Upper lobe of left lung (tissue), 6 donors: ENCODE measurements around the gene ABCD1. TPM values are rescaled to one million over a fixed set of nuclear protein-coding genes. Genes with fewer than 3 reads are reported as not detected.

Experiments
- ATAC-seq, 2 donors: fragments of 200-7000 bp; cut with Tn5 transposase; one replicate each; pipeline ENCODE4 v1.9.1; 2022; ENCODE audit warnings: mild to moderate bottlenecking in 2 of 2, moderate library complexity in 2 of 2; ENCODE audit not compliant: low FRiP score in 2 of 2
- DNase-seq, 2 donors: peaks; one replicate each; pipeline ENCODE4 v3.0.0-alpha.2; 2019 to 2020
- H3K27ac ChIP-seq, 4 donors: fragments of 200-600 bp; sonication (generic); one replicate each; pipeline ENCODE4 v1.5.1; 2016 to 2019
- H3K27me3 ChIP-seq, 4 donors: fragments of 200-600 bp; sonication (generic); one replicate each; pipeline ENCODE4 v1.5.1; 2017 to 2019
- H3K36me3 ChIP-seq, 4 donors: fragments of 200-600 bp; sonication (generic); one replicate each; pipeline ENCODE4 v1.5.1; 2016 to 2019
- H3K4me1 ChIP-seq, 4 donors: fragments of 200-600 bp; sonication (generic); one replicate each; pipeline ENCODE4 v1.5.1; 2018 to 2019
- H3K4me3 ChIP-seq, 4 donors: fragments of 200-600 bp; sonication (generic); one replicate each; pipeline ENCODE4 v1.5.1; 2017 to 2019; ENCODE audit warnings: mild to moderate bottlenecking in 2 of 4, moderate library complexity in 1 of 4
- H3K9me3 ChIP-seq, 4 donors: fragments of 200-600 bp; sonication (generic); one replicate each; pipeline ENCODE4 v1.5.1; 2018 to 2019
- EP300 ChIP-seq, 4 donors: sonication (generic); formaldehyde crosslinking; IDR thresholded peaks; one replicate each; pipeline ENCODE4 v1.5.1; 2017; ENCODE audit warnings: antibody characterized with exemption in 4 of 4, control low read depth in 2 of 4
- POLR2A ChIP-seq, 4 donors: fragments of 450-650 bp; IDR thresholded peaks; one replicate each; pipeline ENCODE4 v1.5.1; 2016 to 2017; ENCODE audit warnings: antibody characterized with exemption in 4 of 4, mild to moderate bottlenecking in 2 of 4
- POLR2AphosphoS5 ChIP-seq, 2 donors: sonication (generic); formaldehyde crosslinking; IDR thresholded peaks; one replicate each; pipeline ENCODE4 v1.5.1; 2017; ENCODE audit warnings: antibody characterized with exemption in 2 of 2
- WGBS, 2 donors: methylation state at CpG; one replicate each; pipeline ENCODE4 v1.1.5; 2017 to 2018; 5-methylcytosine and 5-hydroxymethylcytosine counted together
- total RNA-seq, 6 donors: library from RNA; depleted of rRNA in 4 of 6; stranded (reverse); fragments of >200 nt in 4 of 6; gene quantifications; one replicate each; pipeline versions ENCODE4 v1.1.0 to v1.2.1, GENCODE V29; 2016 to 2021
- TF ChIP-seq, protein P1 (sequence below), 6 experiments: fragments of 450-650 bp in 4 of 6; fragments of 200-600 bp in 2 of 6; sonication (generic) in 2 of 6; IDR thresholded peaks; one replicate each; pipeline ENCODE4 v1.5.1; 2016 to 2019; ENCODE audit warnings: antibody characterized with exemption in 6 of 6
- donor health status: DM: no; HTN: no; CAD: no; lungs with moderate emphysema.
- donor health status: DM: no; HTN: yes; CAD: no; lungs with severe emphysema.

ABCD1 gene
- total RNA-seq, 6 donors from 2014 or later, result 9.8 to 28.1 (median 17.9) TPM

DNA sequence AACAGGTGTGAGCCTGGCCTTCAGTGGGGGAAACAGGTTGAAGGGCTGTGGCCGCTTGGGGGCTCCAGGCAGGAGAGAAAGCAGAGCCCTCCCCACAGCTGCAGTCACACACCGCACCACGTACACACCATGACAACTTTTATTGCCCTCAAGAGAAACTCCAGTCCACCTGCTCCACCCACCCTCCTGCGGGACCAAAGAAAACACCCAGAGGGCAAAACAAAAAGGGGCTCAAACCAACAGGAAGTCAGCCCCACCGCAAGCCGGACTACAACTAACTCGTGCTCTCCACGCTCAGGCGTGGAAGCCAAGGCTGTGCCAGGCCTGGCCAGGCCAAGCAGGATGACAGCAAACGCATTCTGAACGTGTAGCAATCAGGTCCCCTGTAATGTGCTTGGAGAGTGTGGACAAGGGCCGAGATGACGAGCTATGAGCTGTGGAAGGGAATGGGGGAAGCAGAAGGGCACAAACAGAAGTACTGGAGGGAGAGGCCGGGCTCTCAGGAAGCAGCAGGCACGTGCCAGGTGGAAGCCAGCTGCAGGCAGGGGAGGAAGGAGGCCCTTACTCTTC is 24.2 kb upstream of the ABCD1 start:
- DNase-seq (no peak), ATAC-seq (no peak)
- TF ChIP-seq POLR2AphosphoS5 (IDR thresholded peaks at IDR 0.05), result no peak
- no peak for TF ChIP-seq EP300 (IDR thresholded peaks at IDR 0.05)
- TF ChIP-seq, protein P1, sequence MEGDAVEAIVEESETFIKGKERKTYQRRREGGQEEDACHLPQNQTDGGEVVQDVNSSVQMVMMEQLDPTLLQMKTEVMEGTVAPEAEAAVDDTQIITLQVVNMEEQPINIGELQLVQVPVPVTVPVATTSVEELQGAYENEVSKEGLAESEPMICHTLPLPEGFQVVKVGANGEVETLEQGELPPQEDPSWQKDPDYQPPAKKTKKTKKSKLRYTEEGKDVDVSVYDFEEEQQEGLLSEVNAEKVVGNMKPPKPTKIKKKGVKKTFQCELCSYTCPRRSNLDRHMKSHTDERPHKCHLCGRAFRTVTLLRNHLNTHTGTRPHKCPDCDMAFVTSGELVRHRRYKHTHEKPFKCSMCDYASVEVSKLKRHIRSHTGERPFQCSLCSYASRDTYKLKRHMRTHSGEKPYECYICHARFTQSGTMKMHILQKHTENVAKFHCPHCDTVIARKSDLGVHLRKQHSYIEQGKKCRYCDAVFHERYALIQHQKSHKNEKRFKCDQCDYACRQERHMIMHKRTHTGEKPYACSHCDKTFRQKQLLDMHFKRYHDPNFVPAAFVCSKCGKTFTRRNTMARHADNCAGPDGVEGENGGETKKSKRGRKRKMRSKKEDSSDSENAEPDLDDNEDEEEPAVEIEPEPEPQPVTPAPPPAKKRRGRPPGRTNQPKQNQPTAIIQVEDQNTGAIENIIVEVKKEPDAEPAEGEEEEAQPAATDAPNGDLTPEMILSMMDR (IDR thresholded peaks at IDR 0.05), result no peak
- no peak for TF ChIP-seq POLR2A (IDR thresholded peaks at IDR 0.05)
- H3K27ac ChIP-seq, result no peak overlapping the region
- no peak overlapping the region for H3K4me3 ChIP-seq
- H3K27me3 ChIP-seq, result no peaks in the 10 kb centered on the region
- 82 to 87% methylated on average over 8 to 15 of the region's 15 CpGs for WGBS, 2 donors
- no peaks in the 10 kb centered on the region for H3K9me3 ChIP-seq
- H3K36me3 ChIP-seq, result peaks cover 0 to 64% (median 19%) of the 10 kb centered on the region in 4 donors
- H3K4me1 ChIP-seq, result peaks cover 0 to 8% (median 2%) of the 10 kb centered on the region in 4 donors

DNA sequence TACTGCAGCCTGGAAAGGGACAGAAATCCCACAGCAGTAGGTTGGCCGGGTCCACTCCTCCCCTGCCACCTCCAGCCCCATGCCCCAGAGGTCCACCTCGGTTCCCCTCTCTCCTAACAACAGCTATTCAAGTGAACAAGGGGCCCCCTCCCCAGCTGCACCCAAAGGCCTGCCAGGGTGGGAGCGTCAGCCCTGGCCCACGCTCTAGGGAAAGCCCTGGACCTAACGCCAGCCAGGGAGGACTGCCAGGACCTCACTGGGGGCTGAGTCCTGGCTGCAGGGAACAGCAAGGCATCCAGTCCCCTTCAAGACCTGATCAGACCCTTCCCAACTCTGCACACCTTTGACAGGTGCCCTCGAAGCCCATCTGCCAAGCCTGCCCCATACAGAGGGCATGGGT is 23.7 kb upstream of the ABCD1 start:
- Histone ChIP-seq H3K4me3 (no peak overlapping the region), H3K27ac (no peak overlapping the region), H3K9me3 (no peaks in the 10 kb centered on the region), H3K36me3 (peaks cover 0 to 64% (median 19%) of the 10 kb centered on the region in 4 donors), H3K4me1 (peaks cover 0 to 8% (median 2%) of the 10 kb centered on the region in 4 donors), H3K27me3 (no peaks in the 10 kb centered on the region)
- no peak for ATAC-seq
- 77% methylated on average over 6 of the region's 6 CpGs; no CpG with 5 or more reads in 1 of the 2 donors for WGBS, 2 donors
- DNase-seq, result no peak
- TF ChIP-seq, protein P1 (IDR thresholded peaks at IDR 0.05), result no peak
- TF ChIP-seq POLR2AphosphoS5 (IDR thresholded peaks at IDR 0.05) (no peak), EP300 (IDR thresholded peaks at IDR 0.05) (no peak), POLR2A (IDR thresholded peaks at IDR 0.05) (no peak)

DNA sequence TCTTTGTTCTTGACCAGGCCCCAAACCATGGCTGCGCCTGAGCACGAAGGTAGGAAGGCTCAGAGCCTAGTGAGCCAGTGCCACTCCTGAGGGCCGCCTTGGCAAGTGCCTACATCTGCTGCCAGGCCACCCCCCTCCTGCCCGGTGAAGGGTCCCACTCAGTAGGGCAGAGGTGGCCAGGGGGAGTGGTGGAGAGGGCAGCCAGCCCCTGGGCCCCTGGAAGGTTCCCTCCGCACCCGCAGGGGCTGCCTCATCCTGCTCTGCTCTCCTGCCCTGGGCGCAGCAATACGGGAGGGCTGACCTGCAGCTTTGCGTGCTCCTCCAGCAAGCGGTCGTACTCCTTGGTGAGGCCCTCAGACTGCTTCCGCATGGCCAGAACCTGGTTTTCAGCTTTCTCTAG is 22.9 kb upstream of the ABCD1 start:
- Histone ChIP-seq H3K27me3 (no peaks in the 10 kb centered on the region), H3K4me3 (no peak overlapping the region), H3K36me3 (peaks cover 0 to 61% (median 19%) of the 10 kb centered on the region in 4 donors), H3K27ac (no peak overlapping the region), H3K9me3 (no peaks in the 10 kb centered on the region), H3K4me1 (peaks cover 0 to 8% (median 2%) of the 10 kb centered on the region in 4 donors)
- no peak for DNase-seq
- TF ChIP-seq EP300 (IDR thresholded peaks at IDR 0.05) (no peak), POLR2AphosphoS5 (IDR thresholded peaks at IDR 0.05) (no peak), POLR2A (IDR thresholded peaks at IDR 0.05) (no peak)
- TF ChIP-seq, protein P1 (IDR thresholded peaks at IDR 0.05), result no peak
- WGBS, 2 donors, result 93 to 96% methylated on average over 3 to 12 of the region's 12 CpGs
- ATAC-seq, result no peak

DNA sequence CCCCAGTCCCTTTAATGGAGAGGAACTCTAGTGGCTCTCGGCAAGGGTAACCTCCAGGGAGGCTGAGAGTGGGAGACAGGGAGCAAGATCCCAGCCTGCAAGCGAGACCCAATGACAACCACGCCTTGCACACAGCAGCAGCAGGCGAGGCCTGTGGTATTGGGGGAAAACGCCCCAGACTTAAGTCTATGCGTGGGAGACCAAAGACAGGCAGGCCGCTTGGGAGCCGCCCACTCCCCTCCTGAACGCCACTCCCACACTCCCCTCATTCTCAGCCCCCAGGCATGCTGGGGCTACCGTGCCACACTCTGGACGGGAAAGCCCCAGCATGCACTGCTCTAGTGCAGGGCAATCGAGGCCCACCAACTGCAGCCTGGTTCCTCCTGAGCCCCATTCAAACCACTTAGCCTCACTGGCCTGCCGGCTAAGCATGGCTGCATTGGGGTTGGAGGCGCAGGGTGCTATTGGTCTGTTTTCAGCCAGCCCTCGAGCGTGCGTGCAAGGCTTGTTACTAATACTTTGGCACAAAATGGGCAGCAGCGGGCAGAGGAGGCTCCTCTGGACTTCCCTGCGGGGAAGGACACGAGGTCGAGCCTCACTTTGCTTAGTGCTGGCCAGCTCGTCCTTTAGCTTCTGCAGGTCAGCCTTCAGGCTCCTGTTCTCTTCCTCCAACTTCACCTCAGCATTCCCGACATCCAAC is 22.2 kb upstream of the ABCD1 start:
- Histone ChIP-seq H3K9me3 (no peaks in the 10 kb centered on the region), H3K4me1 (peaks cover 0 to 8% (median 2%) of the 10 kb centered on the region in 4 donors), H3K36me3 (peaks cover 0 to 57% (median 17%) of the 10 kb centered on the region in 4 donors), H3K27me3 (no peaks in the 10 kb centered on the region), H3K4me3 (no peak overlapping the region), H3K27ac (no peak overlapping the region)
- TF ChIP-seq POLR2AphosphoS5 (IDR thresholded peaks at IDR 0.05), result no peak
- no peak for TF ChIP-seq POLR2A (IDR thresholded peaks at IDR 0.05)
- TF ChIP-seq EP300 (IDR thresholded peaks at IDR 0.05), result no peak
- TF ChIP-seq, protein P1 (IDR thresholded peaks at IDR 0.05), result no peak
- peak in 1 of 2 donors; percentile 33 for DNase-seq
- 87 to 94% methylated on average over 10 to 23 of the region's 23 CpGs for WGBS, 2 donors
- ATAC-seq, result no peak
